ENCODE measurements around the gene YIPF2. TPM values are rescaled to one million over a fixed set of nuclear protein-coding genes. Genes with fewer than 3 reads are reported as not detected.
"Not testable (repeated sequence)": the region's sequence is repeated elsewhere in the genome, so short reads cannot be mapped to it uniquely, and the experiment has no call there.

Gene YIPF2
- total RNA-seq, 6 experiments from 2014 or later, result 23.5 to 46.1 (median 31.4) TPM

- intact Hi-C loops (cut with DNase I), result no loop called here
- ATAC-seq, result no peak
- no peaks in the 10 kb centered on the region for H3K27me3 ChIP-seq
- no peak for DNase-seq
- no peak overlapping the region for H3K27ac ChIP-seq
- H3K9me3 ChIP-seq, result no peaks in the 10 kb centered on the region
- no peak for TF ChIP-seq POLR2A (IDR thresholded peaks at IDR 0.05)
- no peak for TF ChIP-seq CTCF (IDR thresholded peaks at IDR 0.05)
- H3K4me1 ChIP-seq, result peaks cover 0 to 39% (median 18%) of the 10 kb centered on the region in 4 donors
- 100% methylated on average over 1 of the region's 9 CpGs for WGBS (ENCODE audit: insufficient coverage, low coverage, low lambda C conversion rate, missing lambda C conversion rate)
- H3K36me3 ChIP-seq, result no peaks in the 10 kb centered on the region
- no peak overlapping the region for H3K4me3 ChIP-seq
Measured at GRCh38 chr19:10882108-10882457, 46.4 kb downstream of the YIPF2 start.

- 60% methylated on average over 7 of the region's 14 CpGs for WGBS (ENCODE audit: insufficient coverage, low coverage, low lambda C conversion rate, missing lambda C conversion rate)
- no peaks in the 10 kb centered on the region for H3K9me3 ChIP-seq
- H3K36me3 ChIP-seq, result no peaks in the 10 kb centered on the region
- TF ChIP-seq CTCF (IDR thresholded peaks at IDR 0.05), result no peak
- no peak for TF ChIP-seq POLR2A (IDR thresholded peaks at IDR 0.05)
- peak; percentile 51 to 62 (median 56) for ATAC-seq
- H3K4me1 ChIP-seq, result peaks cover 0 to 39% (median 19%) of the 10 kb centered on the region in 4 donors
- no peak overlapping the region for H3K4me3 ChIP-seq
- intact Hi-C loops (cut with DNase I), result no loop called here
- H3K27ac ChIP-seq, result no peak overlapping the region
- DNase-seq, result peak in 2 of 3 donors; percentile 49 to 65
- no peaks in the 10 kb centered on the region for H3K27me3 ChIP-seq
Measured at GRCh38 chr19:10881403-10882107, 46.9 kb downstream of the YIPF2 start.

GRCh38 chr19:10878253-10878652 lies 50.2 kb downstream of the YIPF2 start:
- intact Hi-C loops (cut with DNase I), result loop anchor here in 1 of 2 donors (10.0 kb wide), 1 partner anchor 47 kb away; the partner anchor contains the start of genes TIMM29 and YIPF2
- WGBS (ENCODE audit: insufficient coverage, low coverage, low lambda C conversion rate, missing lambda C conversion rate), result 83% methylated on average over 2 of the region's 3 CpGs

GRCh38 chr19:10877608-10878007 lies 50.8 kb downstream of the YIPF2 start:
- ATAC-seq, H3K36me3 ChIP-seq, H3K9me3 ChIP-seq, H3K4me3 ChIP-seq, H3K27me3 ChIP-seq, DNase-seq, H3K27ac ChIP-seq: not testable (repeated sequence)
- 89% methylated on average over 3 of the region's 9 CpGs for WGBS (ENCODE audit: insufficient coverage, low coverage, low lambda C conversion rate, missing lambda C conversion rate)
- intact Hi-C loops (cut with DNase I), result loop anchor here in 1 of 2 donors (10.0 kb wide), 1 partner anchor 47 kb away; the partner anchor contains the start of genes TIMM29 and YIPF2
- peaks cover 0 to 39% (median 19%) of the 10 kb centered on the region in 4 donors for H3K4me1 ChIP-seq

More at GRCh38 chr19:10878253-10878652, 50.2 kb downstream of the YIPF2 start:
- no peaks in the 10 kb centered on the region for H3K9me3 ChIP-seq
- TF ChIP-seq CTCF (IDR thresholded peaks at IDR 0.05), result no peak
- TF ChIP-seq POLR2A (IDR thresholded peaks at IDR 0.05), result no peak
- H3K27me3 ChIP-seq, result no peaks in the 10 kb centered on the region
- ATAC-seq, result no peak
- H3K36me3 ChIP-seq, result no peaks in the 10 kb centered on the region
- H3K4me1 ChIP-seq, result peaks cover 0 to 39% (median 19%) of the 10 kb centered on the region in 4 donors
- no peak overlapping the region for H3K4me3 ChIP-seq
- H3K27ac ChIP-seq, result no peak overlapping the region
- no peak for DNase-seq

All from right lobe of liver (tissue), 6 donors.